GM10248 (cell line): Measurements from ENCODE around the gene C11orf24.
A peak's percentile ranks its signal among the peaks of the same experiment; 100 is the strongest.

Experiments used
- CTCF ChIA-PET: fragments of 300-600 bp; sonication (Branson Sonifier 250); formaldehyde crosslinking; extraction: SDS; loops from one replicate; lab custom pipeline; 2021; ENCODE audit warnings: antibody characterized with exemption; lab: Yijun Ruan, JAX
- POLR2A ChIA-PET: fragments of 350-650 bp; sonication (Branson Sonifier 250); formaldehyde crosslinking; extraction: SDS; loops from one replicate; lab custom pipeline; 2020; ENCODE audit warnings: antibody characterized with exemption; lab: Yijun Ruan, JAX
- DNase-seq: peaks from one replicate; pipeline ENCODE4 v3.0.0; 2012; ENCODE audit errors: extremely low spot score
- TF ChIP-seq, protein P1 (sequence below): IDR thresholded peaks from 2 replicates; pipeline ENCODE4 v1.5.1; 2012; ENCODE audit warnings: mild to moderate bottlenecking, low read depth; ENCODE audit errors: extremely low read depth, missing control alignments, control extremely low read depth

C11orf24 gene

DNA sequence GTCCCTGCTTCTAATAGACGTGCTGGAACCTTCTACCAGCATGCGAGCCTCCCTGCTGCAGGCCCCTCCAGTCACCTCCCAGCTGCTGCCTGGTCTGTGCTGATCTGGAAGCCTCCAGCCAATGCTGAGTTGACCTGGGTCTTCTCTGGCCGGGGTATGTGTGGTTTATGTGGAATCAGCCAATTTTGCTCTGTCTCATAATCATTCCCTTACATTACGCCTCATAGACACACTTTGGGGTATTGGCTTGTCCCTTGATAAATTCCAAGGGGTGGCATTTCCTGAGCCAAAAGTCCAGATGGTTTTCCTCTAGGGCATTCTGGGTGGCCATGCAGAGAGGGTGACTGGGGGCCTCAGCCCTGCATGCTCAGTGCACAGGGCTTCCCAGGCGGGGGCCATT is 50.4 kb downstream of the C11orf24 start:
- TF ChIP-seq, protein P1, sequence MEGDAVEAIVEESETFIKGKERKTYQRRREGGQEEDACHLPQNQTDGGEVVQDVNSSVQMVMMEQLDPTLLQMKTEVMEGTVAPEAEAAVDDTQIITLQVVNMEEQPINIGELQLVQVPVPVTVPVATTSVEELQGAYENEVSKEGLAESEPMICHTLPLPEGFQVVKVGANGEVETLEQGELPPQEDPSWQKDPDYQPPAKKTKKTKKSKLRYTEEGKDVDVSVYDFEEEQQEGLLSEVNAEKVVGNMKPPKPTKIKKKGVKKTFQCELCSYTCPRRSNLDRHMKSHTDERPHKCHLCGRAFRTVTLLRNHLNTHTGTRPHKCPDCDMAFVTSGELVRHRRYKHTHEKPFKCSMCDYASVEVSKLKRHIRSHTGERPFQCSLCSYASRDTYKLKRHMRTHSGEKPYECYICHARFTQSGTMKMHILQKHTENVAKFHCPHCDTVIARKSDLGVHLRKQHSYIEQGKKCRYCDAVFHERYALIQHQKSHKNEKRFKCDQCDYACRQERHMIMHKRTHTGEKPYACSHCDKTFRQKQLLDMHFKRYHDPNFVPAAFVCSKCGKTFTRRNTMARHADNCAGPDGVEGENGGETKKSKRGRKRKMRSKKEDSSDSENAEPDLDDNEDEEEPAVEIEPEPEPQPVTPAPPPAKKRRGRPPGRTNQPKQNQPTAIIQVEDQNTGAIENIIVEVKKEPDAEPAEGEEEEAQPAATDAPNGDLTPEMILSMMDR, result no peak
- CTCF ChIA-PET, result interaction anchor here (0.9 to 3.4 kb wide), 2 partner anchors 12 to 76 kb away, joined by 3 to 11 read pairs; no protein-coding TSS in a partner anchor
- no peak for DNase-seq
- POLR2A ChIA-PET, result no interaction called here

DNA sequence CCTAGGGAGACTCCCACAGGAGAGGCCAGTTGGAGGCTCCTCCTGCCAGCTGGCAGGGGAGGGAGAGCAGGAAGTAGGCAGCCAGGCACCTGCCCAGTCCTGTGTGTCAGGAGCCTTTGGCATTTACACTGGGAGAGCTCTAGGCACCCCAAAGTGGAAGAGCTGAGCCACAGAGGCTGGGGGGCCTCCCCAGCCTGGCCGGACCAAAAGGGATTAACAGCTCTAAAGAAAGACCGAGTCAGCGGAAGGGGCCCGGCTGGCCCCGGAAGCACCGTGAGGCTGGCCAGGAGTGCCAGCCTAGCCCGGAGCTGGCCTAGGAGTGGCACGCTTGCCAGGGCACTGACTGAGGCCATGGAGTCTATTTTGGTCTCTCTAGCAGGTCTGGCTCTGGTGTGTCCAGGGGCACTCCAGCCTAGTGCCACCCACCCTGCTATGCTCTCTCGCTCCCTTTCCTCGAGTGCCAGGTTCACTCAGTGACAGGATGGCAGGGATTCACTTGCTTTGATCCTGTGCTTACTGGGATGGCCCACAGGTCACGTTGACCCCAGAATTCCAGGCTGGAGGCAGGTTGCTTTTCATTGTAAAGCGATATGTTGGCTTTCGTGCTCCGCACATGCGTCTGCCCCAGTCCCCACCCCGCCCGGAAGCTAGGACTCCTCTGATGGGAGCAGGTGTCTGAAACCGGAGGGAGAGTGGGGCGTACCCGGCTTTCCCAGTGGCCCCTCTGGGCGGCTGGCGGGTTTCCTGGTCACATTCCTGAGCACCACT is 55.4 kb downstream of the C11orf24 start:
- TF ChIP-seq, protein P1, result no peak
- POLR2A ChIA-PET, result no interaction called here
- no peak for DNase-seq
- CTCF ChIA-PET, result interaction anchor here (0.6 to 2.6 kb wide), 4 partner anchors 11 to 653 kb away, joined by 3 to 14 read pairs (median 4); no protein-coding TSS in a partner anchor

DNA sequence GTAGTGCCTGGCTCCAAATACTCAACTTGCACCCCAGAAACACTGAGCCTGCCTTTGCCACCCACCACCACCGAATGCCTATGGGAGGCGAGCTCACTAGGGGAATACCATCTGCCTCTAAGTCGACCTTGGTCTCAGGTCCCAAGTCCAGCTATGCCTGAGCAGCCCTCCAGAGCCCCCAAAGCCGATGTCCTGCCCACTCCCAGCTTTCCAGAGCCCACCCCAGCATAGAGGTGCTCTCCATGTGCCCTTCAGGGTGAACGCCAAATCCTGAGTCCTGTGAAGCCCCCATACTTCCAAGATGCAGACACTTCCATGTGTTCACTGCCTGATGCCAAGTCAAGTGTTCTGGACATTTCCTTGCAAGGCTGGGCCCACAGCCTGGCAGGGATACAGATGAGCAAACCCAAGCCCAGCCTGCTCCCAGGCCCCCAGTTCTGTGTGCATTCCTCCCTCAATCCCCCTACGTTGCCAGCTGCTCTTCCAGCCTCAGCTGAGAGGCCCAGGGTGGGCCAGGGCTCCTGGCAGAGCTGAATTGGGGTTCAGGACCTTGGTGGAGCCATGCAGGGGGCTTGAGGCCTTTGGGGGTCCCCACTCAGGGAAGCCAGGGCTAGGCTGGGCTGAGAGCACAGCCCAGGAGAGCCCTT is 56.1 kb downstream of the C11orf24 start:
- ChIA-PET POLR2A (no interaction called here), CTCF (interaction anchor here (0.6 to 2.6 kb wide), 4 partner anchors 10 to 654 kb away, joined by 3 to 14 read pairs (median 4); no protein-coding TSS in a partner anchor)
- TF ChIP-seq, protein P1, result no peak
- DNase-seq, result no peak

DNA sequence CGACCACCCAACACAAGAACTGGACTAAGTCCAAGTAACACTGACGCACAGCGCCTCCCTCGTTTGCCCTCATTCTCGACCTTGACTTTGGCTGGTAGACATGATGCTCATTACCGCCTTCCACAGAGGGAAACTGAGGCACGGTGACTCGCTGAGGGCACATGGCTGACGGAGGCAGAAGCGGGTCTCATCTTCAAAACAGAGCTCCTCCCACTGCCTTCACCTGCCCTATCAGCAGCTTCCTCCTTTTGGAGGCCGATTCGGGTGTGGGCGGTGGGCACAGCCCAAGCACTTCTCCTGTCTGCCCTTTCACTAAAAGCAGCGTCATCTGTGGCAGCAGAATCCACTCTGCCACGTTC is 56.7 kb downstream of the C11orf24 start:
- TF ChIP-seq, protein P1, result no peak
- POLR2A ChIA-PET, result no interaction called here
- CTCF ChIA-PET, result interaction anchor here (1.7 to 2.6 kb wide), 3 partner anchors 9 to 213 kb away, joined by 3 to 14 read pairs (median 4); no protein-coding TSS in a partner anchor
- DNase-seq, result peak; percentile 43

DNA sequence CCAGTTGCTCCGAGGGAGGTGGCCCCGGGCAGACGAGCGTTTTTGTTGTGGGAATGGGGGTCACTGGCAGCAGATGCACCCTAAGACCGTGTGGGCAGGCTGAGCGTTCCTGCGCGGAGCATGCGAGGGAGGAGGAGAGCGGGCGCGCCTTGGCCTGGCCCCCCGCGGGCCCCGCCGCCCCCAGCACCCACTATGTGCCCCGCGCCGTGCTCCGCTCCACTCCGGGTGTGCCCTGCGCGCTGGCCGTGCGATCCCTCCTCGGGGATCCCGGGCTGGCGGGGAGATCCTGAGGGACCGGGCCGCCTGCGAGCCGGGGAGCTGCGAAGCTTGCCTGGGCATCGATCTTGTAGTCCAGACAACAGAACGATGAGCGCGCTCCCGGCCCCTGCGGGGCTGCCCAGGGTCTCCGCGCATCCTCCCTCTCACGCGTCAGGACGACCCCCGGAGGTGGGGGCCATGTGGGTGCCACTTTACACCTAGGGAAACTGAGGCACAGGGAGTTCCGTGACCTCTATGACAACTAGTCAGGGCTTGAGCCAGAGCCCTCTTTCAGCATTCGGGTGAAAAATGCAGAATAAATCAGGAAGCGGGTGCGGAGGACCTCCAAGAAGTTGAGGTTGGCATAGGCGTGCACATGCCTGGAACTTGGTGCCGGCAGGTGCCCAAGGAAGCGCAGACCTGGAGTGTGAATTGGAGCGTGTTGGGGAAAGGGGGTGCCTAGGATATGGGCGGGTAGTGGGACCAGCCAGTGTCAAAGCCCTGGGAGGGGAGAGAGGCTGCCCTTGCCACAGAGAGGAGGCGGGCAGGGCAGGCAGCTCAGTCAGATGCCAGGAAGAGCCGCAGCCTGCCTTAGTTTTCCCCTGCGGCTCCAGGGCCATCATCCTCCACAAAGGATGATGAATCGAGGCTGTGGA is 57.3 kb downstream of the C11orf24 start:
- ChIA-PET CTCF (interaction anchor here (1.7 to 2.6 kb wide), 3 partner anchors 9 to 213 kb away, joined by 3 to 14 read pairs (median 4); no protein-coding TSS in a partner anchor), POLR2A (no interaction called here)
- peak; percentile 37 for DNase-seq
- TF ChIP-seq, protein P1, result no peak
